HepG2 (cell line): ENCODE results near the gene SPTSSA. TPM values are rescaled to one million over a fixed set of nuclear protein-coding genes. Genes with fewer than 3 reads are reported as not detected.
A peak's percentile ranks its signal among the peaks of the same experiment; 100 is the strongest.

Source experiments
- SRSF9 ChIP-seq: fragments of 200-400 bp; formaldehyde crosslinking; IDR thresholded peaks from 2 replicates; pipeline ENCODE4 v1.6.1; 2018; ENCODE audit warnings: borderline replicate concordance, mild to moderate bottlenecking, low read depth, low read length; ENCODE audit not compliant: insufficient read depth, poor library complexity, severe bottlenecking
- TCF7 ChIP-seq: sonication (generic); IDR thresholded peaks from 2 replicates; pipeline ENCODE4 v1.6.1; 2016; ENCODE audit warnings: antibody characterized with exemption, low read depth
- ZFYVE20 ChIP-seq: sonication (generic); formaldehyde crosslinking; IDR thresholded peaks from 2 replicates; pipeline ENCODE4 v1.8.0; 2023; ENCODE audit warnings: low read depth, mild to moderate bottlenecking, moderate library complexity, missing genetic modification reagents, borderline replicate concordance
- ZHX1 ChIP-seq: sonication (generic); formaldehyde crosslinking; IDR thresholded peaks from 2 replicates; pipeline ENCODE4 v1.8.1; 2022; ENCODE audit warnings: low read depth, mild to moderate bottlenecking, missing genetic modification reagents
- ZNF124 ChIP-seq: sonication (generic); formaldehyde crosslinking; IDR thresholded peaks from 2 replicates; pipeline ENCODE4 v1.4.0; 2020; ENCODE audit warnings: missing genetic modification reagents
- ZNF550 ChIP-seq: sonication (generic); formaldehyde crosslinking; IDR thresholded peaks from 2 replicates; pipeline ENCODE4 v1.4.0; 2020; ENCODE audit warnings: mild to moderate bottlenecking, missing genetic modification reagents, borderline replicate concordance
- ZNF652 ChIP-seq: IDR thresholded peaks from 2 replicates; pipeline ENCODE4 v1.6.1; 2016; ENCODE audit warnings: low read depth, borderline replicate concordance
- ZNF850 ChIP-seq: sonication (generic); formaldehyde crosslinking; conservative IDR thresholded peaks from 2 replicates; pipeline ENCODE4 v1.9.0; 2021; ENCODE audit warnings: mild to moderate bottlenecking, missing genetic modification reagents
- ZSCAN5A ChIP-seq: sonication (generic); formaldehyde crosslinking; IDR thresholded peaks from 2 replicates; pipeline ENCODE4 v1.8.0; 2022; ENCODE audit warnings: mild to moderate bottlenecking, missing genetic modification reagents, borderline replicate concordance
- polyA plus RNA-seq, 8 experiments: library from polyadenylated mRNA; depleted of rRNA in 3 of 8; stranded (reverse) in 7 of 8; unstranded in 1 of 8; fragments of >200 nt; fragmentation: Illumina TruSeq in 4 of 8; extraction: Trizol in 4 of 8; gene quantifications; 2 replicates each; pipeline versions ENCODE4 v1.2.1 to v1.2.3, GENCODE V29; 2011 to 2016; ENCODE audit warnings: low read depth in 4 of 8, missing spikeins in 1 of 8, mixed read lengths in 1 of 8; ENCODE audit not compliant: insufficient read depth in 1 of 8
- total RNA-seq, 5 experiments: library from RNA; depleted of rRNA; stranded (reverse); fragments of >200 nt; fragmentation: Illumina TruSeq; extraction: Trizol; gene quantifications; 2 replicates each; pipeline ENCODE4 v1.2.3, GENCODE V29; 2016; ENCODE audit warnings: low read depth in 1 of 5
- TF ChIP-seq, protein P1 (sequence below): sonication (generic); formaldehyde crosslinking; IDR thresholded peaks from 2 replicates; pipeline ENCODE4 v1.8.1; 2023; ENCODE audit warnings: mild to moderate bottlenecking, missing genetic modification reagents, borderline replicate concordance
- TF ChIP-seq, protein P2 (sequence below): IDR thresholded peaks from 2 replicates; pipeline ENCODE4 v1.6.1; 2016; ENCODE audit warnings: missing biosample characterization, missing genetic modification reagents, low read depth
- TF ChIP-seq, protein P3 (sequence below), 2 experiments: fragments of 450-650 bp in 1 of 2; sonication (generic) in 1 of 2; formaldehyde crosslinking in 1 of 2; IDR thresholded peaks; 2 replicates each; pipeline versions ENCODE4 v1.6.1 to v1.8.0; 2016 to 2022; ENCODE audit warnings: antibody characterized with exemption in 1 of 2, mild to moderate bottlenecking in 1 of 2, missing genetic modification reagents in 1 of 2

SPTSSA gene
- total and polyA plus RNA-seq, 2 of the 13 experiments (the other 11 are each of a cell fraction or from before 2014, with no cell fraction given), result 19.1 to 86.1 TPM

- TF ChIP-seq, protein P1, sequence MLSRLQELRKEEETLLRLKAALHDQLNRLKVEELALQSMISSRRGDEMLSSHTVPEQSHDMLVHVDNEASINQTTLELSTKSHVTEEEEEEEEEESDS (CRISPR knock-in tag), result no peak; the same call in 1 of the 2 replicates
- TF ChIP-seq TCF7, result no peak
- no peak for TF ChIP-seq ZHX1 (CRISPR knock-in tag)
- no peak for TF ChIP-seq ZFYVE20
- TF ChIP-seq ZNF124 (CRISPR knock-in tag), result peak; percentile 55; the same call in 1 of the 2 replicates
- TF ChIP-seq SRSF9, result no peak
- TF ChIP-seq ZNF850 (CRISPR knock-in tag), result no peak
- TF ChIP-seq ZNF652 (CRISPR knock-in tag), result 0 out of 2 replicates have a peak, but pooled peaks have one; percentile 31
- TF ChIP-seq, protein P2, sequence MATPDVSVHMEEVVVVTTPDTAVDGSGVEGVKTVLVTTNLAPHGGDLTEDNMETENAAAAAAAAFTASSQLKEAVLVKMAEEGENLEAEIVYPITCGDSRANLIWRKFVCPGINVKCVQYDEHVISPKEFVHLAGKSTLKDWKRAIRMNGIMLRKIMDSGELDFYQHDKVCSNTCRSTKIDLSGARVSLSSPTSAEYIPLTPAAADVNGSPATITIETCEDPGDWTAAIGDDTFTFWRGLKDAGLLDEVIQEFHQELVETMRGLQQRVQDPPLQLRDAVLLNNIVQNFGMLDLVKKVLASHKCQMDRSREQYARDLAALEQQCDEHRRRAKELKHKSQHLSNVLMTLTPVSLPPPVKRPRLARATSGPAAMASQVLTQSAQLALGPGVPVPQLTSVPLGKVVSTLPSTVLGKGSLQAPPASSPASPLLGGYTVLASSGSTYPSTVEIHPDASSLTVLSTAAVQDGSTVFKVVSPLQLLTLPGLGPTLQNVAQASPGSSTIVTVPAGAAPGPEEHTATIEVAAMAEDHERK (CRISPR knock-in tag), result no peak
- TF ChIP-seq ZNF550 (CRISPR knock-in tag), result no peak
- TF ChIP-seq, protein P3, sequence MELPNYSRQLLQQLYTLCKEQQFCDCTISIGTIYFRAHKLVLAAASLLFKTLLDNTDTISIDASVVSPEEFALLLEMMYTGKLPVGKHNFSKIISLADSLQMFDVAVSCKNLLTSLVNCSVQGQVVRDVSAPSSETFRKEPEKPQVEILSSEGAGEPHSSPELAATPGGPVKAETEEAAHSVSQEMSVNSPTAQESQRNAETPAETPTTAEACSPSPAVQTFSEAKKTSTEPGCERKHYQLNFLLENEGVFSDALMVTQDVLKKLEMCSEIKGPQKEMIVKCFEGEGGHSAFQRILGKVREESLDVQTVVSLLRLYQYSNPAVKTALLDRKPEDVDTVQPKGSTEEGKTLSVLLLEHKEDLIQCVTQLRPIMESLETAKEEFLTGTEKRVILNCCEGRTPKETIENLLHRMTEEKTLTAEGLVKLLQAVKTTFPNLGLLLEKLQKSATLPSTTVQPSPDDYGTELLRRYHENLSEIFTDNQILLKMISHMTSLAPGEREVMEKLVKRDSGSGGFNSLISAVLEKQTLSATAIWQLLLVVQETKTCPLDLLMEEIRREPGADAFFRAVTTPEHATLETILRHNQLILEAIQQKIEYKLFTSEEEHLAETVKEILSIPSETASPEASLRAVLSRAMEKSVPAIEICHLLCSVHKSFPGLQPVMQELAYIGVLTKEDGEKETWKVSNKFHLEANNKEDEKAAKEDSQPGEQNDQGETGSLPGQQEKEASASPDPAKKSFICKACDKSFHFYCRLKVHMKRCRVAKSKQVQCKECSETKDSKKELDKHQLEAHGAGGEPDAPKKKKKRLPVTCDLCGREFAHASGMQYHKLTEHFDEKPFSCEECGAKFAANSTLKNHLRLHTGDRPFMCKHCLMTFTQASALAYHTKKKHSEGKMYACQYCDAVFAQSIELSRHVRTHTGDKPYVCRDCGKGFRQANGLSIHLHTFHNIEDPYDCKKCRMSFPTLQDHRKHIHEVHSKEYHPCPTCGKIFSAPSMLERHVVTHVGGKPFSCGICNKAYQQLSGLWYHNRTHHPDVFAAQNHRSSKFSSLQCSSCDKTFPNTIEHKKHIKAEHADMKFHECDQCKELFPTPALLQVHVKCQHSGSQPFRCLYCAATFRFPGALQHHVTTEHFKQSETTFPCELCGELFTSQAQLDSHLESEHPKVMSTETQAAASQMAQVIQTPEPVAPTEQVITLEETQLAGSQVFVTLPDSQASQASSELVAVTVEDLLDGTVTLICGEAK (IDR thresholded peaks at IDR 0.05), result no peak
- TF ChIP-seq, protein P3 (CRISPR knock-in tag; IDR thresholded peaks at IDR 0.05), result no peak
- TF ChIP-seq ZSCAN5A, result no peak
These were observed 36.8 kb upstream of the SPTSSA start (continued) for GRCh38 chr14:34498684-34499412.
